ENCODE data around the gene SLC35A5. TPM values are rescaled to one million over a fixed set of nuclear protein-coding genes. Genes with fewer than 3 reads are reported as not detected.
A peak's percentile ranks its signal among the peaks of the same experiment; 100 is the strongest.

SLC35A5 gene
- total and polyA plus RNA-seq, 2 of the 13 experiments (the other 11 are each of a cell fraction or from before 2014, with no cell fraction given): 15.5 to 26.5 TPM

DNA sequence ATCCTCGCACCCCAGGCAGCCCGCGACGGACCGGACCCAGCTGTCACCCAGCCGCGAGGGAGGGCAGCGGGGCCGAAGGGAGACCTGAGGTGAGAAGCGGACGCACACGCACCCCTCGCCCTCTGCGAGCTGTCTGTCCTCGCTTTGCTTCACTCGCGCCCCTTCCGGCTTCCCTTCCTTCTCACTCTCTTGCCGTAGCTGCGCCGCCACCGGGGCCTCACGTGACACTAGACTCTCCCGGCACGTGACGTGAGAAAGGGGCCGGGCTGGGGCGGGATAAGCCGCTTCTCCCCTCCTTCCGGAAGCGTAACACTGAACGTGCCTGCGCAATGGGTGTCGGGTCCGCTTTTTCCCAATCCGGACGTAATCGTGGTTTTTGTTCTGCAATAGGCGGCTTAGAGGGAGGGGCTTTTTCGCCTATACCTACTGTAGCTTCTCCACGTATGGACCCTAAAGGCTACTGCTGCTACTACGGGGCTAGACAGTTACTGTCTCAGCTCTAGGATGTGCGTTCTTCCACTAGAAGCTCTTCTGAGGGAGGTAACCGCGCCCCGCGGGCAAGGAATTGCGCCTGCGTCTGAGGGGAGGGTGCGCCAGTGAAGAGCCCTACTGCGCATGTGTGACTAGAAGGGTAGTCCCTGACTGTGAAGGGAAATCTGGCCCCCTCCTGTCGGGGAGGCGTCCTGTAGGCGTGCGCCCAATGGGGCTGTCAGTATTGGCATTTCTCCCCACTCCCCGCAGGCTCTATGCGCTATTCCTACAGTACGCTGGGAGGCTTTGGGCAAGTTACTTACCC lies at the start of gene SLC35A5, which contains the start of gene ATG3 (continued):
- TF ChIP-seq ZKSCAN8 (CRISPR knock-in tag; IDR thresholded peaks at IDR 0.05; ENCODE audit: borderline replicate concordance): no peak; the same call in 1 of the 2 replicates
- TF ChIP-seq, protein P1, sequence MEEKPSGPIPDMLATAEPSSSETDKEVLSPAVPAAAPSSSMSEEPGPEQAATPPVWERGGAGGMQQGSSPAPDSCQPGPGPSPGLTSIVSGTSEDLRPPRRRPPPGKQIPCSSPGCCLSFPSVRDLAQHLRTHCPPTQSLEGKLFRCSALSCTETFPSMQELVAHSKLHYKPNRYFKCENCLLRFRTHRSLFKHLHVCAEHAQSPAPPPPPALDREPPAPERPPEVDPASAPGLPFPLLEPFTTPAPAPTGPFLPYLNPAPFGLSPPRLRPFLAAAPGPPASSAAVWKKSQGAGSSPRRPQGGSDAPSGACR (CRISPR knock-in tag; IDR thresholded peaks at IDR 0.05): no peak; the same call in 1 of the 2 replicates
- TF ChIP-seq, protein P2, sequence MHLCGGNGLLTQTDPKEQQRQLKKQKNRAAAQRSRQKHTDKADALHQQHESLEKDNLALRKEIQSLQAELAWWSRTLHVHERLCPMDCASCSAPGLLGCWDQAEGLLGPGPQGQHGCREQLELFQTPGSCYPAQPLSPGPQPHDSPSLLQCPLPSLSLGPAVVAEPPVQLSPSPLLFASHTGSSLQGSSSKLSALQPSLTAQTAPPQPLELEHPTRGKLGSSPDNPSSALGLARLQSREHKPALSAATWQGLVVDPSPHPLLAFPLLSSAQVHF (CRISPR knock-in tag; IDR thresholded peaks at IDR 0.05): no peak
- TF ChIP-seq RAD21 (CRISPR knock-in tag; IDR thresholded peaks at IDR 0.05): no peak; the same call in 1 of the 2 replicates
- TF ChIP-seq NPAS2 (CRISPR knock-in tag; IDR thresholded peaks at IDR 0.05; ENCODE audit: borderline replicate concordance): peak; percentile 80
- no peak for TF ChIP-seq ZMYM3 (CRISPR knock-in tag; IDR thresholded peaks at IDR 0.05)
- peak; percentile 96 for TF ChIP-seq ZNF772 (CRISPR knock-in tag; IDR thresholded peaks at IDR 0.05)
- TF ChIP-seq FIP1L1 (IDR thresholded peaks at IDR 0.05; ENCODE audit: borderline replicate concordance, insufficient read depth, low read depth, low read length): no peak
- TF ChIP-seq NR2F1 (CRISPR knock-in tag; IDR thresholded peaks at IDR 0.05): no peak
- TF ChIP-seq, protein P3, sequence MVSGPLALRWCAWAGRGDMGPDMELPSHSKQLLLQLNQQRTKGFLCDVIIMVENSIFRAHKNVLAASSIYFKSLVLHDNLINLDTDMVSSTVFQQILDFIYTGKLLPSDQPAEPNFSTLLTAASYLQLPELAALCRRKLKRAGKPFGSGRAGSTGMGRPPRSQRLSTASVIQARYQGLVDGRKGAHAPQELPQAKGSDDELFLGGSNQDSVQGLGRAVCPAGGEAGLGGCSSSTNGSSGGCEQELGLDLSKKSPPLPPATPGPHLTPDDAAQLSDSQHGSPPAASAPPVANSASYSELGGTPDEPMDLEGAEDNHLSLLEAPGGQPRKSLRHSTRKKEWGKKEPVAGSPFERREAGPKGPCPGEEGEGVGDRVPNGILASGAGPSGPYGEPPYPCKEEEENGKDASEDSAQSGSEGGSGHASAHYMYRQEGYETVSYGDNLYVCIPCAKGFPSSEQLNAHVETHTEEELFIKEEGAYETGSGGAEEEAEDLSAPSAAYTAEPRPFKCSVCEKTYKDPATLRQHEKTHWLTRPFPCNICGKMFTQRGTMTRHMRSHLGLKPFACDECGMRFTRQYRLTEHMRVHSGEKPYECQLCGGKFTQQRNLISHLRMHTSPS (CRISPR knock-in tag; IDR thresholded peaks at IDR 0.05; ENCODE audit: low read depth): no peak
- no peak for TF ChIP-seq MTF2 (CRISPR knock-in tag; IDR thresholded peaks at IDR 0.05; ENCODE audit: borderline replicate concordance)
- TF ChIP-seq, protein P4, sequence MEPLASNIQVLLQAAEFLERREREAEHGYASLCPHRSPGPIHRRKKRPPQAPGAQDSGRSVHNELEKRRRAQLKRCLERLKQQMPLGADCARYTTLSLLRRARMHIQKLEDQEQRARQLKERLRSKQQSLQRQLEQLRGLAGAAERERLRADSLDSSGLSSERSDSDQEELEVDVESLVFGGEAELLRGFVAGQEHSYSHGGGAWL (CRISPR knock-in tag; IDR thresholded peaks at IDR 0.05): peak; percentile 85; the same call in 1 of the 2 replicates
- TF ChIP-seq ZNF138 (CRISPR knock-in tag; IDR thresholded peaks at IDR 0.05; ENCODE audit: low read depth): peak; percentile 83
- TF ChIP-seq EP300 (IDR thresholded peaks at IDR 0.05; ENCODE audit: low read depth in 2 of 2, low read length in 2 of 2): peak in 1 of 2 experiments; percentile 26; a peak in 1 of 4 replicates
- no peak for TF ChIP-seq EP300 (CRISPR knock-in tag; IDR thresholded peaks at IDR 0.05; ENCODE audit: borderline replicate concordance)
- no peak for TF ChIP-seq MED13 (CRISPR knock-in tag; IDR thresholded peaks at IDR 0.05)
- TF ChIP-seq MTA3 (CRISPR knock-in tag; IDR thresholded peaks at IDR 0.05): no peak
- TF ChIP-seq ZNF569 (CRISPR knock-in tag; IDR thresholded peaks at IDR 0.05; ENCODE audit: borderline replicate concordance): no peak; the same call in 1 of the 2 replicates
- no peak for TF ChIP-seq RFX3 (CRISPR knock-in tag; IDR thresholded peaks at IDR 0.05)
- TF ChIP-seq POLR2G (IDR thresholded peaks at IDR 0.05; ENCODE audit: low read depth, low read length): peak; percentile 97
- TF ChIP-seq, protein P5, sequence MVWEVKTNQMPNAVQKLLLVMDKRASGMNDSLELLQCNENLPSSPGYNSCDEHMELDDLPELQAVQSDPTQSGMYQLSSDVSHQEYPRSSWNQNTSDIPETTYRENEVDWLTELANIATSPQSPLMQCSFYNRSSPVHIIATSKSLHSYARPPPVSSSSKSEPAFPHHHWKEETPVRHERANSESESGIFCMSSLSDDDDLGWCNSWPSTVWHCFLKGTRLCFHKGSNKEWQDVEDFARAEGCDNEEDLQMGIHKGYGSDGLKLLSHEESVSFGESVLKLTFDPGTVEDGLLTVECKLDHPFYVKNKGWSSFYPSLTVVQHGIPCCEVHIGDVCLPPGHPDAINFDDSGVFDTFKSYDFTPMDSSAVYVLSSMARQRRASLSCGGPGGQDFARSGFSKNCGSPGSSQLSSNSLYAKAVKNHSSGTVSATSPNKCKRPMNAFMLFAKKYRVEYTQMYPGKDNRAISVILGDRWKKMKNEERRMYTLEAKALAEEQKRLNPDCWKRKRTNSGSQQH (CRISPR knock-in tag; IDR thresholded peaks at IDR 0.05; ENCODE audit: low read depth): 0 out of 2 replicates have a peak, but pooled peaks have one; percentile 15
- no peak for TF ChIP-seq CHD2 (IDR thresholded peaks at IDR 0.05; ENCODE audit: low read depth, low read length)
- TF ChIP-seq JDP2 (CRISPR knock-in tag; IDR thresholded peaks at IDR 0.05; ENCODE audit: borderline replicate concordance): no peak; the same call in 1 of the 2 replicates
- TF ChIP-seq ZNF674 (CRISPR knock-in tag; IDR thresholded peaks at IDR 0.05; ENCODE audit: low read depth): no peak

Data from HepG2 (cell line).